Endodermal cell (in vitro differentiated cells): ENCODE measurements around the gene TMEM14B. TPM values are rescaled to one million over a fixed set of nuclear protein-coding genes. Genes with fewer than 3 reads are reported as not detected.

Source experiments
- DNase-seq: peaks from one replicate; pipeline ENCODE4 v3.0.0-alpha.2; 2017
- H3K27ac ChIP-seq: 2 replicates; pipeline ENCODE4 v1.5.1; 2013; ENCODE audit warnings: mild to moderate bottlenecking, low read depth, low read length, moderate library complexity
- H3K27me3 ChIP-seq: 2 replicates; pipeline ENCODE4 v1.6.1; 2013; ENCODE audit warnings: mild to moderate bottlenecking, low read length, moderate library complexity; ENCODE audit not compliant: insufficient read depth, control insufficient read depth, poor library complexity, severe bottlenecking
- H3K36me3 ChIP-seq: 2 replicates; pipeline ENCODE4 v1.7.0; 2013; ENCODE audit warnings: mild to moderate bottlenecking, low read length, moderate library complexity; ENCODE audit not compliant: control insufficient read depth, insufficient read depth
- H3K4me1 ChIP-seq: one replicate; pipeline ENCODE4 v1.7.0; 2013; ENCODE audit warnings: low read length; ENCODE audit not compliant: control insufficient read depth, insufficient read depth
- H3K4me3 ChIP-seq: 2 replicates; pipeline ENCODE4 v1.5.1; 2013; ENCODE audit warnings: mild to moderate bottlenecking, low read length, moderate library complexity
- H3K9ac ChIP-seq: 2 replicates; pipeline ENCODE4 v1.6.1; 2013; ENCODE audit warnings: mild to moderate bottlenecking, low read length, moderate library complexity; ENCODE audit not compliant: poor library complexity, severe bottlenecking; ENCODE audit errors: extremely low read depth
- H3K9me3 ChIP-seq: 2 replicates; pipeline ENCODE4 v1.6.1; 2013; ENCODE audit warnings: mild to moderate bottlenecking, low read length, moderate library complexity; ENCODE audit not compliant: control insufficient read depth
- H3K27ac Mint-ChIP-seq: 2 replicates; pipeline ENCODE4 v1.8.0; 2020; ENCODE audit warnings: mixed read lengths
- H3K27me3 Mint-ChIP-seq: 2 replicates; pipeline ENCODE4 v1.8.0; 2021; ENCODE audit warnings: mild to moderate bottlenecking, mixed read lengths; ENCODE audit not compliant: insufficient read depth
- H3K36me3 Mint-ChIP-seq: 2 replicates; pipeline ENCODE4 v1.8.0; 2020; ENCODE audit warnings: low read depth, mixed read lengths
- H3K4me1 Mint-ChIP-seq: 2 replicates; pipeline ENCODE4 v1.8.0; 2020; ENCODE audit warnings: mixed read lengths
- H3K4me3 Mint-ChIP-seq: 2 replicates; pipeline ENCODE4 v1.8.0; 2020; ENCODE audit warnings: mild to moderate bottlenecking, moderate library complexity, mixed read lengths
- H3K9me3 Mint-ChIP-seq: 2 replicates; pipeline ENCODE4 v1.8.0; 2020; ENCODE audit warnings: mild to moderate bottlenecking, mixed read lengths
- WGBS, 2 experiments: methylation state at CpG; one replicate each; pipeline versions ENCODE4 v1.1.5 to v1.1.7; 2013; ENCODE audit warnings: missing lambda C conversion rate in 2 of 2, mixed read lengths in 1 of 2; ENCODE audit not compliant: insufficient coverage in 1 of 2, insufficient read length in 1 of 2; 5-methylcytosine and 5-hydroxymethylcytosine counted together
- total RNA-seq, 2 donors: library from RNA; stranded (reverse); fragmentation: NEBNext Ultra II Directional in 1 of 2; extraction: Animal tissue kit (Norgen Biotek cat#: 25700) in 1 of 2; gene quantifications; 2 replicates in 1 of 2; 3 replicates in 1 of 2; pipeline ENCODE4 v1.2.1, GENCODE V29; 2021
- TF ChIP-seq, protein P1 (sequence below): fragments of 200-600 bp; sonication (generic); conservative IDR thresholded peaks from 2 replicates; pipeline ENCODE4 v1.5.0; 2021; ENCODE audit warnings: antibody characterized with exemption, mild to moderate bottlenecking

Gene TMEM14B
- total RNA-seq, 2 donors from 2014 or later: 165 to 242 TPM

DNA sequence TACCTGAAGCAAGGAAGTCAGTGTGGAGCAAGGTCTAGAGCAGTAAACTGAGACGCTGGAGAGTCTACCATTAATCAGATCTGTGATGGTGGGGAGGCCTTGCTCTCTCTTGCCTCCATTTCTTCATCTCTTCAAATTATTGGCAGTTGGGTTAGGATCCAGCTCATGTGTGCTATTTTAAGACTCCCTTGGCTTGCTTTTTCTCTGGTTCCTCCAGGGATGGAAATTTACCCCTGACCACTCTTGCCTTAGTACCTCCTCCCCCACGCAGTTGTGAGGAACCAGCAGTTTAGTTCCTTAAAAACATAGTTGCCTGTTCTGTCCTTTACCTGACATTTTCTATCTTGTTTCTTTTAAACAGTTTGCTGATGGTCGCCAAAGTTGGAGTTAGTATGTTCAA, 17.4 kb upstream of the TMEM14B start:
- Mint-ChIP-seq H3K9me3 (no peaks in the 10 kb centered on the region), H3K4me3 (no peak overlapping the region), H3K27ac (peak overlapping the region; percentile 17), H3K27me3 (no peaks in the 10 kb centered on the region), H3K36me3 (peaks cover 66% of the 10 kb centered on the region), H3K4me1 (peaks cover 16% of the 10 kb centered on the region)
- H3K4me3 ChIP-seq: no peak overlapping the region
- TF ChIP-seq, protein P1, sequence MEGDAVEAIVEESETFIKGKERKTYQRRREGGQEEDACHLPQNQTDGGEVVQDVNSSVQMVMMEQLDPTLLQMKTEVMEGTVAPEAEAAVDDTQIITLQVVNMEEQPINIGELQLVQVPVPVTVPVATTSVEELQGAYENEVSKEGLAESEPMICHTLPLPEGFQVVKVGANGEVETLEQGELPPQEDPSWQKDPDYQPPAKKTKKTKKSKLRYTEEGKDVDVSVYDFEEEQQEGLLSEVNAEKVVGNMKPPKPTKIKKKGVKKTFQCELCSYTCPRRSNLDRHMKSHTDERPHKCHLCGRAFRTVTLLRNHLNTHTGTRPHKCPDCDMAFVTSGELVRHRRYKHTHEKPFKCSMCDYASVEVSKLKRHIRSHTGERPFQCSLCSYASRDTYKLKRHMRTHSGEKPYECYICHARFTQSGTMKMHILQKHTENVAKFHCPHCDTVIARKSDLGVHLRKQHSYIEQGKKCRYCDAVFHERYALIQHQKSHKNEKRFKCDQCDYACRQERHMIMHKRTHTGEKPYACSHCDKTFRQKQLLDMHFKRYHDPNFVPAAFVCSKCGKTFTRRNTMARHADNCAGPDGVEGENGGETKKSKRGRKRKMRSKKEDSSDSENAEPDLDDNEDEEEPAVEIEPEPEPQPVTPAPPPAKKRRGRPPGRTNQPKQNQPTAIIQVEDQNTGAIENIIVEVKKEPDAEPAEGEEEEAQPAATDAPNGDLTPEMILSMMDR: no peak
- peaks cover 73% of the 10 kb centered on the region for H3K36me3 ChIP-seq
- H3K27ac ChIP-seq: no peak overlapping the region
- no peak for DNase-seq
- WGBS, 2 experiments: 96 to 100% methylated on average over 3 of the region's 3 CpGs
- no peaks in the 10 kb centered on the region for H3K4me1 ChIP-seq
- no peaks in the 10 kb centered on the region for H3K9me3 ChIP-seq
- no peaks in the 10 kb centered on the region for H3K27me3 ChIP-seq
- H3K9ac ChIP-seq: no peak overlapping the region

DNA sequence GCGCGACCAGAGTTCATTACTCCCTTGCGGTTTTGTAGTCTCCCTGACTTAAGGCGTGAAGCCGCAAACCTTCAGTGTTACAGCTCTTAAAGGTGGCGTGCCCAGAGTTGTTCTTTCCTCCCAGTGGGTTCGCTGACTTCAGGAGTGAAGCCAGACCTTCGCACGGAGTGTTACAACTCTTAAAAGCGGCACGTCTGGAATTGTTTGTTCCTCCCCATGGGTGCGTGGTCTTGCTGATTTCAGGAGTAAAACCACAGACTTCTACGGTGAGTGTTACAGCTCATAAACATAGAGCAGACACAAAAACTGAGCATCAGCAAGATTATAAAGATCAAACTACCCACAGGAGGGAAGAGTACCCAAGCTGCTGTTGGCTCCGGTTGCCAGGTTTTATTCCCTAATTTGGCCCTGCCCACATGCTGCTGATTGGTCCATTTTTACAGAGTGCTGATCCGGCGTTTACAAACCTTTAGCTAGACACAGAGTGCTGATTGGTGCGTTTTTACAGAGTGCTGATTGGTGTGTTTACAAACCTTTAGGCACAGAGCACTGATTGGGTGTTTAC, 14.4 kb upstream of the TMEM14B start:
- no peak overlapping the region for H3K27ac ChIP-seq
- peaks cover 49% of the 10 kb centered on the region for H3K36me3 ChIP-seq
- Mint-ChIP-seq H3K27me3 (no peaks in the 10 kb centered on the region), H3K36me3 (peaks cover 43% of the 10 kb centered on the region), H3K27ac (no peak overlapping the region), H3K4me1 (no peaks in the 10 kb centered on the region), H3K4me3 (no peak overlapping the region), H3K9me3 (no peaks in the 10 kb centered on the region)
- H3K9me3 ChIP-seq: no peaks in the 10 kb centered on the region
- 96 to 97% methylated on average over 17 of the region's 17 CpGs for WGBS, 2 experiments
- TF ChIP-seq, protein P1: no peak
- no peak overlapping the region for H3K9ac ChIP-seq
- H3K4me3 ChIP-seq: no peak overlapping the region
- no peaks in the 10 kb centered on the region for H3K27me3 ChIP-seq
- DNase-seq: no peak
- H3K4me1 ChIP-seq: no peaks in the 10 kb centered on the region

DNA sequence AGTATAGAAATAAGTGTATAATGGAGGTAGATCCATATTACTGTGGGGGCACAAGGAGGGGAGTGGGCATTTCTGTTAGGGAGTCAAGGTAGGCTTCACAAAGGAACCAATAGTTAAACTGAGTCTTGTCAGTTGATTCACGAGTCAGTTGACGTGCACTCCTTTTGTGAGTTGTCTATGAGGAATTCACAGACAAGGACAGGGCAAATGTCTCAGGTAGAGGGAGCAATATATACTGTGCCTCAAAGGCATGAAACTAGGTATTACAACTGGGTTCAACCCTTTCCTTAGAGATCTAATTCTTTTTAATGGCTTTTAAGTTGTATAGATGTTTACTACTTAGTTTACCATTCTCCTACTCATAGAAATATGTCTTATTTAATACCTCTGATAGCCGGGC, 13.7 kb upstream of the TMEM14B start:
- Mint-ChIP-seq H3K9me3 (no peaks in the 10 kb centered on the region), H3K27ac (no peak overlapping the region)
- no peak overlapping the region for H3K27ac ChIP-seq

More for the DNA sequence above, 13.7 kb upstream of the TMEM14B start:
- Histone ChIP-seq H3K4me3 (no peak overlapping the region), H3K4me1 (no peaks in the 10 kb centered on the region), H3K27me3 (no peaks in the 10 kb centered on the region), H3K9ac (no peak overlapping the region), H3K36me3 (peaks cover 47% of the 10 kb centered on the region), H3K9me3 (no peaks in the 10 kb centered on the region)
- H3K4me1 Mint-ChIP-seq: no peaks in the 10 kb centered on the region
- no peak for DNase-seq
- H3K36me3 Mint-ChIP-seq: peaks cover 40% of the 10 kb centered on the region
- H3K27me3 Mint-ChIP-seq: no peaks in the 10 kb centered on the region
- H3K4me3 Mint-ChIP-seq: no peak overlapping the region
- WGBS, 2 experiments: 89 to 96% methylated on average over 2 to 3 of the region's 3 CpGs
- TF ChIP-seq, protein P1: no peak
